ENCODE measurements around the gene CDR2.

CDR2 gene

GRCh38 chr16:22318690-22319358 lies 55.6 kb downstream of the CDR2 start:
- DNase-seq (ENCODE audit: extremely low read depth, low read depth) = no peak

DNA sequence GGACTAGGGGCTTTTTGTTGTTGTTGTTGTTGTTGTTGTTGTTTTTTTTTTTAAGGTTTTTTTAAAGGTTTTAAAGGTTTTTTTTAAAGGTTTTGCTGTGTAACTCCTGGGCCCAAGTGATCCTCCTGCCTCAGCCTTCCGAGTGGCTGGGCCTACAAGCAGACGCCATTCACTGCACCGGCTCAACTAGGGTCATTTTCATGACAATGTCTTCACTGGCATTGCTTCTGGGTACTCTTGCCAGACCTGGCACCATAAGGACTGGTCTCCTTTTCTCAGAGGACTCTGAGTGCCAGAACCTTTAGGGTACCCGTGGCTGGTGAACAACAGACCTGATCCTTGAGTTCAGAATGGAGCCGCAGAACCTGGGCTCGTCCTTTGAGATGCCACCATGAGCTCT lies 56.8 kb downstream of the CDR2 start:
- no peak for DNase-seq (ENCODE audit: extremely low read depth, low read depth)
- TF ChIP-seq CTCF (IDR thresholded peaks at IDR 0.05; ENCODE audit: low read depth, low read length) = no peak

More at GRCh38 chr16:22318690-22319358, 55.6 kb downstream of the CDR2 start:
- peak; percentile 65 for TF ChIP-seq CTCF (IDR thresholded peaks at IDR 0.05; ENCODE audit: low read depth, low read length)

GRCh38 chr16:22317001-22317530 lies 57.4 kb downstream of the CDR2 start:
- TF ChIP-seq CTCF (IDR thresholded peaks at IDR 0.05; ENCODE audit: low read depth, low read length) = no peak
- DNase-seq (ENCODE audit: extremely low read depth, low read depth) = no peak

DNA sequence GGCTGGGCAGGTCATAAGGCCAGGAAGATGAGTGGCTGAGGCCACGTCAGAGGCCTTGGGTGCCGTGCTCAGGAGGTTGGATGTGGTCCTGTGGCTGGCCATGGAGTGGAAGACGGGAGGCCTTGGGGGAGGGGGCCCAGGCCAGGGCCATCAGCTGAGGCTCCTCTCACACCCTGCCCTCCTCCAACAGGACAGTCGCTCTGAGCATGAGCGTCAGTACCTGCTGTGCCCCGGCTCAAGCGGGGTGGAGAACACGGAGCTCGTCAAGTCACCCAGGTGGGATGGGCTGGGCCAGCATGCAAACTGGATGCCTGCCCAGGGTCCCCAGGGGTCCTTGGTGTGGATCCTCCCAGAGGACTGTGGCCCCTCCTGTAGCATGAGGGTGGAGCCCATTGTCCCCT lies 58.0 kb downstream of the CDR2 start:
- no peak for TF ChIP-seq CTCF (IDR thresholded peaks at IDR 0.05; ENCODE audit: low read depth, low read length)
- DNase-seq (ENCODE audit: extremely low read depth, low read depth) = no peak

GRCh38 chr16:22315979-22316378 lies 58.4 kb downstream of the CDR2 start:
- DNase-seq (ENCODE audit: extremely low read depth, low read depth) = no peak
- TF ChIP-seq CTCF (IDR thresholded peaks at IDR 0.05; ENCODE audit: low read depth, low read length) = no peak

GRCh38 chr16:22314661-22315626 lies 59.5 kb downstream of the CDR2 start:
- no peak for TF ChIP-seq CTCF (IDR thresholded peaks at IDR 0.05; ENCODE audit: low read depth, low read length)
- DNase-seq (ENCODE audit: extremely low read depth, low read depth) = no peak
